CD4-positive, alpha-beta T cell treated with Interleukin-15 for 4 hours (primary cell): Measurements from ENCODE around the gene NMS.

Experiments
- DNase-seq: peaks from one replicate; pipeline ENCODE4 v3.0.0-alpha.2; 2020; ENCODE audit warnings: low spot score

Gene NMS

DNA sequence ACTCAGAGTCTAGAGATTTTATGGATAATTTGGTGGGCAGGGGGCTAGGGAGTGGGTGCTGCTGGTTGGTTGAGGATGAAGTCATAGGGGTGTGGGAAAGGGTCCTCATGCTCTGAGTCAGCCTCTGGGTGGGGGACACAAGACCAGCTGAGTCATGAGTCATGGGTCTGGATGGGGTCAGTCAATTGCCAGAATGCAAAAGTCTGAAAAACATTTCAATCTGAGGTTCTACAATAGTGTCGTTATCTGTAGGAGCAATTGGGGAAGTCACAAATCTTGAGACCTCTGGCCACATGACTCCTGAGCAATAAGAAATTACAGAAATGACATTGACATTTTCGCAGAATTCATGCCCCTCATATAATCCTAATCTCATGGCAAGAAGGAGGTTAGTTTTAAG lies 15.1 kb downstream of the NMS start:
- no peak for DNase-seq

DNA sequence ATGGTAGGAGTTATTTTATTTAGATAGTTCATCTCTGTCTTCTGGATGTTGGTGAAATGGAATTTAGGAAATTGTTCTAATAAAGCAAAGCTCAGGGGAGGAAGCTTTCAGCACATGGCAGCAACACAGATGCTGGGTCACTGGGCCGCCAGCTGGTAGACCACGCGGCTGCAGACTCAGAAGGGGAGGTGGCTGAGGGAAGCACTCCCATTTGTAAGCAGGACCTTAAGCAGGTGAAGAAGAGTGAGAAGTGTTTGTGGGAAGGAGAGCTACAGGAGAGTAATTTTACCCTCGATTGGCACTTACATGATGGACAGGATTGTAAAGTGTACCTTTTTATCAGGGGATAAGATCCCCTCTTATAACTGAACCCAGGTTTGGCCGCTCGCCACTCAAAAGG lies 24.4 kb downstream of the NMS start:
- DNase-seq = no peak

DNA sequence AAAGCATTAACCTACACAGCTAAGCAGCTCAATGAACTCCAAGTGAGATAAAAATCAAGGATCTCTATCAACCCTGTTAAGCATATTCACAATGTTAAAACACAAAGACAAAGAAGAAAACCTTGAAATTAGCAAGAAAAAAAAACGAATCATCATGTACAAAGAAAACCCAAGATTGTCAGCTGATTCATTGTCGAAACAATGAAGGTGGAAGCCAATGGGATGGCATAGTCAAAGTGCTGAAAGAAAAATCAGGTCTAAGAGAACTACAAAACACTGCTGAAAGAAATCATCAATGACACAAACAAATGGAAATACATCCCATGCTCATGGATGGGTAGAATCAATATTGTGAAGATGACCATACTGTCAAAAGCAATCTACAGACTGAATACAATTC lies 32.5 kb downstream of the NMS start:
- no peak for DNase-seq

DNA sequence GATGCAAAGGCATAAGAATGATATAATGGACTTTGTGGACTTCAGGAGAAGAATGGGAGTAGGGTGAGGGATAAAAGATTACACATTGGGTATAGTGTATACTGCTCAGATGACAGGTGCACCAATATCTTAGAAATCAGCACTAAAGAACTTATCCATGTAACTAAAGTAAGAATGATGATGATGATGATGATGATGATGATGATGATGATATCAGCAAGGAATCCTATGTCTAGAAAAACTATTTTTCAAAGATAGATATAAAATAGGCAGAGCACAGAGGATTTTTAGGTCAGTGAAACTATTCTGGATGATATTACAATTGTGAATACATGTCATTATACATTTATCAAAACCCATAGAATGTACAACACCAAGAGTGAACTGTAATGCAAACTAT lies 34.3 kb downstream of the NMS start:
- no peak for DNase-seq

DNA sequence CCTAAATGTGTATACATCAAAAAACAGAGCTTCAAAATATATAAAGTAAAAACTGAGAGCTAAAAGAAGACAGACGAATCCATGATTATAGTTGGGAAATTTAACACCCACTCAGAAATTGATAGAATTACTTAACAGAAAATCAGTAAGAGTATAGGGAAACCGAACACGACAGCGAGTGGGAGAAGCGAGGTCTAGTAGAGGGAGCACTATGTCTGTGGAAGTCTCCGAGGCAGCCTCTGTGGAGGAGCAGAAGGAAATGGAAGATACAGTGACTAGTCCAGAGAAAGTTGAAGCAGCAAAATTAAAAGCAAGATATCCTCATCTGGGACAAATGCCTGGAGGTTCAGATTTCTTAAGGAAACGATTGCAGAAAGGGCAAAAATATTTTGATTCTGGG lies 38.8 kb downstream of the NMS start:
- DNase-seq = no peak

DNA sequence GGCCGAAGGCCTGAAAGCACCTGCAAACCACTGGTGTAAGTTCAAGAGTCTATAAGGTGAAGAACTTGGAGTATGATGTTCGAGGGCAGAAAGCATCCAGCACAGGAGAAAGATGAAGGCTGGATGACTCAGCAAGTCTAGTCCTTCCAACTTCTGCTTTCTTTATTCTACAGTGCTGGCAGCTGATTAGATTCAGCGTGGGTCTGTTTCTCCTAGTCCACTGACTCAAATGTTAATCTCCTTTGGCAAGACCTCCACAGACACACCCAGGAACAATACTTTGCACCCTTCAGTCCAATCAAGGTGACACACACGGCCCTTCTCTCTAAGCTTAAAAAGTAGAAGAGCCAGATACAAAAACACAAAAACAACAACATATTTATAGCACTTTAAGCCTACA lies 43.4 kb downstream of the NMS start:
- DNase-seq = no peak

DNA sequence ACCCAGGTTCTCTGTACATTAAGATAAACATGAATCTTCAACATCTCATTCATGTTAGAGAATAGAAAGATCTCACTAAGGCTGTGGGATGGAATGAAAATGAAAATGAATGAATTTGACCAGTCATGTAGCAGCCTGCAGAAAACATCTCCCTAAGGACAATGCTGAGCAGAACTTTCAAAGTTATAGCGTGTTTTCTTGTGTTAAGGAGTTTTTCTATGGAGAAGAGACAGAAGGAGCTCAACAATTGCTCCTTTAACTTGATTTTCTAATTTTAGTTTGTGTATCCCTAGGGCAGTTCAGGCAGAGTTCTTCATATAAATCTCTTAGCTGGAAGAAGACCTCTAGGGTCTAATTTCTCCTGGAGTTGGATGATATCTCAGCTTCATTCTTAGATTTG lies 47.3 kb downstream of the NMS start:
- no peak for DNase-seq

DNA sequence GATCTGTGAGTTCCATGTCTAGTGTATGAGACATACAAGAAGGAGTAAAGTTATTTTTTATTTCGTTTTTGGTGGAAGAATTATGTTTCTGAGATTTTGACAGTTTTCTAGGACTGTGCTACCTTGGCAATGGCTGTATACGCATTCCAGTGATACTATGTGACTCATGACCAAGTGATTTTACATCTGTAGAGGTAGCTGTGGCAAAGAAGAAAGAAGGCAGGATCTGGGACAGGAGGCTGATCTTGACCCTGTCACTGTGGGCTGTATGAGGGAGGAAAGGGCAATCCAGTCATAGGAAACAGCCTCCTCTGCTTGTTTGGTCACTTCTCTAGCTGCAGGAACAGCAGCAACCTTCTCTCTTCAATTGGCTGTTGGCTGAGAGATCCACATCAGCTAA lies 48.5 kb downstream of the NMS start:
- no peak for DNase-seq

DNA sequence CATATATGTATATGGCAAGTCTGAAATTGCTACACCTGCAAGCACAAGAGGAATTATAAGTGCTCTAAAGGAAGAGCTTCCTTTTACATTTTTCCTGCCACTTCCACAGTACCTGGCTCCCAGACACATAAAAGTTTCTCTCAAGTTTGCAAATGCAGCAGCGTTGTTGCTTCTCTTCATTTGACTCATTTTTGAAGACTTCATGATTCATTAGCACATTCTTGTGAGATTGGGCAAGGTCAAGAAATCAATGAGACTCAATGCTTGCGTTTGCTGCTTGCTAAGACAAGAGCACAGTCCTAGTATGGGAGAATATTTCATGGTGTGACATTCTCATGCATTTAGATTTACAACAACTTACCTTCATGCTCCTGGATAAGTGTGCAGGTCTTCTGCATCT lies 49.9 kb downstream of the NMS start:
- DNase-seq = no peak

DNA sequence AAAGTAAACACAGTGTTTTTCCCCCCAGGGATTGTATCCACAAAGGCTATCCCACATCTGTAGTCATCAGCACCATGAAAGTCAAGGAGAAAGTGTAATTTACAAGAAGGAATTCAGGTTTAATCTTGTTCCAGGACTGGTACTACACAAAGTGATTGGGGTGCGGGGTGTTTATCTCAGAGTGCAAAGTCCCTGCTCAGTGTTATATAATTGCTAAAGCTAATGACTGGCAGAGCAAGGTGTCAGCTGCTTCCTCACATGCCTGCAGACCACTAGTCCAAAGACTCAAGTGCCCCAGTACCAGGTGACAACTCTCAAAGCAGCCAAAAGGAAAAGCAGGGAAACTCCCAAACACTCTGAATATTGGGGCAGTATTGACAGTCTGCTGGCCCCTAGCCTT lies 52.1 kb downstream of the NMS start:
- no peak for DNase-seq

DNA sequence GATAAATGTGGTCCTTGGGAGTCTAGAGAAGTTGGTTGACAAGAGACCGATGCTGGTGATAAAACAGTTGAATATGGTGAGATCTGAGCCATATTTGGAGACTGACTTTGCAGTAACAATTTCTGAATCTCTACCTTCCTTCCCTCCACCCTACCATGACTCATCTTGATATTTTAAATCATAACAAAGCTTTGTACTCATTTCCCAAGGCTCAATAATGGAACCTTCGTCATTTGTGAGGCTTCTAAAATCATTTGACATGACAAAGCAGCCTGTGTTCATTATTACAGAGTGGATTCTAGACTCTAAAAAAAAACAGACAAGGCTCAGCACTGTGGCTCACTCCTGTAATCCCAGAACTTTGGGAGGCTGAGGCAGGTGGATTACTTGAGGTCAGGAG lies 54.0 kb downstream of the NMS start:
- DNase-seq = no peak

DNA sequence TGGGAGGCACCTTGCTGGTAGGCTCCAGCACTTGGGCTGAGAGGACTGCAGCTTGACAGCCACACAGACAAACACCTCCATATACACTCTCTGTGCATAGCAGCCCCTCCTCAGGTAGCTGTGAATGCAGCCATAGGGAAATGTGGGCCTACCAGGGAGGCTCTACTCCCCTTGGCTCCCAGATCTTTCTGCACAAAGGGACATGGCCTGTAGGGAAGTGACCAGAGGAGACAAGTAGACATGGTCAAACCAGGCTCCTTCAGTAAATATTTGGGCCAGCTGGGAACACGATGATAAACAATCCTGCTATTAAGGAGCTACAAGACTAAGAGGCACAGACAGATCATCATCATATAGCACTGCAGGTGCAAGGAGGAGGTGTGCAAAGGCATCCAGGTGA lies 56.6 kb downstream of the NMS start:
- no peak for DNase-seq

DNA sequence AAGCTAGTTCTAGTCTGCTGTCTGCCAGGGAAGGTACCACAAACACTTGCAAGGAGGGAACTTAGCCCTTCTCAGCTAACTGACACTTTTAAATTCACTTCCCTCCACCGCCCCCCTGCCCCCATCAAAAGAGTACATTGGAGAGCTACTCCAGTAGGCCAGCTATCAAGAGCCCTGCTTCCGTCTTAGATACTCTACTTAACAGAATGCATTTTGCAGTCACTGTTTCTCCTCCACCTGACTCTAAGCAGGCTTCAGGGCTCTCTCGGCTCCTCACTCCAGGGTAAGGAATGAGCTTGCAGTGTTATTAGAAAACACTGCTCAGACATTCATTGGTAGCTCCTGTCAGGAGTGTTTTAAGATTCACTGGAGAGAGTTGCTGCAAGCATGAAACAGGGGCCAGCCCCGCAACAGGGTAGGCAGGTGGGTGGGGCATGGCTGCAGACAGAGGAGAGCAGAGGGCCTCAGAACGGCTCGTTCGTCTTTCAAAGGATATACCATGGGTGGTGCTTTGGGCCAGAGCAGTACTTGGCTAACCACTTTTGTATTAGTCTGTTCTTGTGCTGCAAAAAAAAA lies 57.2 kb downstream of the NMS start:
- no peak for DNase-seq

DNA sequence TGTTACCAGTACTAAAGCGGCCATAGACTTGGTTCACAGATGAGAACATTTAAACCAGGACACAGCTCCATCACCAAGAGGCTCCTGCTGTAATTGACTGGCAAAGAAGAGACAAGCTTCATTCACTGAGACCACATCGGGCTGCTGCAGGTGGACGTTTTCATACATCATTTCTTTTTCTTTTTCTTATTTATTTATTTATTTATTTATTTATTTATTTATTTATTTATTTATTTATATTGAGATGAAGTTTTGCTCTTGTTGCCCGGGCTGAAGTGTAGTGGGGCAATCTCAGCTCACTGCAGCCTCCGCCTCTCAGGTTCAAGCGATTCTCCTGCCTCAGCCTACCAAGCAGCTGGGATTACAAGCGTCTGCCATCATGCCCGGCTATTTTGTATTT lies 58.9 kb downstream of the NMS start:
- no peak for DNase-seq

DNA sequence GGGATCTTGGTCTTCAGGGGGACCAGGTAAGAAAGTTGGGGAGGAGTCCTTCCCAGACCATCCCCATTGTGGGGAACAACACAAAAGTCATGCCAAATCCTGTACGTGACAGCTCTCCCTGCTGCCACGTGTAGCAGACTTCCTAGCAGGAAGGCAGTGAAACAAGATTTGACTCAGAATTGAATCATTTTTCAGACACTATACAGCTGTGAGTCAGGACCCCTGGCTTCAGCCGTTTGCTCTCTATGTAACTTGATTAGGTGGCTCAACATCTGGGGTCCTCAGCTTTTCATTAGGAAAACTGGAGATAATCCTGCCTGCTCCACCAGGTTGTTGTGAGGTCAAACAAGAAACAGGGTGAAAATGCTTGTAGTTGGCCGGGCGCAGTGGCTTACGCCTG lies 59.6 kb downstream of the NMS start:
- no peak for DNase-seq
